Measurements from ENCODE around the gene NBAS.

NBAS gene

GRCh38 chr2:15226661-15227060, 334.5 kb downstream of the NBAS start:
- in situ Hi-C loops (cut with HindIII; ENCODE audit: low sequenced_read_pairs) = no loop called here
- DNase-seq (ENCODE audit: low read depth) = no peak
- no peak overlapping the region for H3K4me3 ChIP-seq (ENCODE audit: low read depth, low read length)
- no peak for TF ChIP-seq CTCF (IDR thresholded peaks at IDR 0.05; ENCODE audit: low read depth, low read length, missing control alignments)

GRCh38 chr2:15225131-15225530, 336.0 kb downstream of the NBAS start:
- DNase-seq (ENCODE audit: low read depth) = no peak
- no peak overlapping the region for H3K4me3 ChIP-seq (ENCODE audit: low read depth, low read length)
- in situ Hi-C loops (cut with HindIII; ENCODE audit: low sequenced_read_pairs) = no loop called here
- TF ChIP-seq CTCF (IDR thresholded peaks at IDR 0.05; ENCODE audit: low read depth, low read length, missing control alignments) = no peak

DNA sequence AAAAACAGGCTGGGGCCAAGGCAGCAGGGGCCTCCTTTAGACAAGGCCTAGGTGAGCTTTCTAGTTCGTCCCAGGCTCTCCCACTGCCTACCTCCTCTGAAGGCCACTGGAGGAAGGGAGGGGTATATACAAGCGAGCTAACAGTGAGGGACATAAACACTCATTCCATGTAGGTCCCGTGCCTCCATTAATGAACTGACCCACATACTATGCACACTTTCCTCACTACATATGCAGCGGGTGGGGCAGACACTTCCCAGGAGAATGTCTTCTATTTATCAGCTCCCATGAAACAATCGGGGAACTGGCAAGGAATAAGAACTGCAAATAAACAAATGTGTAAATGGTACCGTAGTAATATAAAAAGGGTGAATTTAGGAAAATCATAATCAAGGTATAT, 336.5 kb downstream of the NBAS start:
- in situ Hi-C loops (cut with HindIII; ENCODE audit: low sequenced_read_pairs) = no loop called here
- no peak for TF ChIP-seq CTCF (IDR thresholded peaks at IDR 0.05; ENCODE audit: low read depth, low read length, missing control alignments)
- H3K4me3 ChIP-seq (ENCODE audit: low read depth, low read length) = no peak overlapping the region
- DNase-seq (ENCODE audit: low read depth) = no peak

- H3K4me3 ChIP-seq (ENCODE audit: low read depth, low read length) = no peak overlapping the region
- in situ Hi-C loops (cut with HindIII; ENCODE audit: low sequenced_read_pairs) = no loop called here
- peak; percentile 44 for DNase-seq (ENCODE audit: low read depth)
- TF ChIP-seq CTCF (IDR thresholded peaks at IDR 0.05; ENCODE audit: low read depth, low read length, missing control alignments) = no peak
Observed at GRCh38 chr2:15223887-15224286, 337.2 kb downstream of the NBAS start.

- no peak for DNase-seq (ENCODE audit: low read depth)
- in situ Hi-C loops (cut with HindIII; ENCODE audit: low sequenced_read_pairs) = no loop called here
- H3K4me3 ChIP-seq (ENCODE audit: low read depth, low read length) = no peak overlapping the region
- TF ChIP-seq CTCF (IDR thresholded peaks at IDR 0.05; ENCODE audit: low read depth, low read length, missing control alignments) = no peak
Observed at GRCh38 chr2:15222856-15223255, 338.3 kb downstream of the NBAS start.

GRCh38 chr2:15220603-15221002, 340.5 kb downstream of the NBAS start:
- no peak for TF ChIP-seq CTCF (IDR thresholded peaks at IDR 0.05; ENCODE audit: low read depth, low read length, missing control alignments)
- no peak overlapping the region for H3K4me3 ChIP-seq (ENCODE audit: low read depth, low read length)
- no peak for DNase-seq (ENCODE audit: low read depth)
- in situ Hi-C loops (cut with HindIII; ENCODE audit: low sequenced_read_pairs) = no loop called here
